Endothelial cell of umbilical vein (primary cell): Measurements from ENCODE around the gene FRY. TPM values are rescaled to one million over a fixed set of nuclear protein-coding genes. Genes with fewer than 3 reads are reported as not detected.

Experiments
- BruUV-seq: library from RNA; stranded (reverse); fragments of 400-500 nt; replicated peaks from 2 replicates; lab custom pipeline; 2021; lab: Mats Ljungman, UMichigan
- CTCF ChIA-PET: fragments of 300-600, 350-600 bp; sonication (Branson Sonifier 250); formaldehyde crosslinking; loops from one replicate; lab custom pipeline; 2021; ENCODE audit warnings: antibody characterized with exemption, inconsistent platforms; lab: Charles Lee
- POLR2A ChIA-PET: fragments of 300-600, 350-600 bp; sonication (Branson Sonifier 250); formaldehyde crosslinking; loops from one replicate; lab custom pipeline; 2021; ENCODE audit warnings: antibody characterized with exemption, inconsistent platforms; lab: Charles Lee
- DNase-seq: peaks from one replicate; pipeline ENCODE4 v3.0.0-alpha.2; 2011; ENCODE audit warnings: low read depth, low spot score
- FAIRE-seq: peaks from 2 replicates; lab custom pipeline; 2011; peaks lifted over from hg19 to GRCh38; lab: Jason Lieb, UNC
- H2AFZ ChIP-seq: 2 replicates; pipeline ENCODE4 v1.6.0; 2012; ENCODE audit warnings: low read depth, low read length, control low read depth, inconsistent platforms
- H3K27ac ChIP-seq: 2 replicates; pipeline ENCODE4 v1.5.1; 2011; ENCODE audit warnings: low read depth, mild to moderate bottlenecking, control low read depth, low read length, moderate library complexity; ENCODE audit not compliant: insufficient read depth
- H3K27me3 ChIP-seq, 2 experiments: 2 replicates each; pipeline versions ENCODE4 v1.6.0 to v1.6.1; 2011; ENCODE audit warnings: low read length in 2 of 2, mixed read lengths in 1 of 2; ENCODE audit not compliant: control insufficient read depth in 2 of 2, insufficient read depth in 2 of 2
- H3K36me3 ChIP-seq, 2 experiments: 2 replicates in 1 of 2; 3 replicates in 1 of 2; pipeline ENCODE4 v1.5.1; 2011; ENCODE audit warnings: low read length in 2 of 2, mild to moderate bottlenecking in 1 of 2, moderate library complexity in 1 of 2; ENCODE audit not compliant: control insufficient read depth in 2 of 2, insufficient read depth in 2 of 2; ENCODE audit errors: extremely low read depth in 1 of 2
- H3K4me1 ChIP-seq: 3 replicates; pipeline ENCODE4 v1.5.1; 2011; ENCODE audit warnings: mild to moderate bottlenecking, low read length; ENCODE audit not compliant: control insufficient read depth, insufficient read depth; ENCODE audit errors: extremely low read depth
- H3K4me2 ChIP-seq: 2 replicates; pipeline ENCODE4 v1.6.1; 2011; ENCODE audit warnings: low read length, control low read depth, mixed read lengths; ENCODE audit not compliant: insufficient read depth
- H3K4me3 ChIP-seq, 3 experiments: fragments of 200-600 bp in 1 of 3; sonication (generic), shearing (Covaris generic) in 1 of 3; replicated peaks in 1 of 3; 2 replicates each; pipeline ENCODE4 v1.5.1; 2011 to 2016; ENCODE audit warnings: control low read depth in 3 of 3, low read length in 3 of 3, mild to moderate bottlenecking in 2 of 3, inconsistent platforms in 1 of 3, low read depth in 1 of 3, moderate library complexity in 1 of 3; ENCODE audit not compliant: insufficient read depth in 1 of 3
- H3K79me2 ChIP-seq: 2 replicates; pipeline ENCODE4 v1.6.0; 2012; ENCODE audit warnings: low read length, inconsistent platforms; ENCODE audit not compliant: control insufficient read depth, insufficient read depth
- H3K9ac ChIP-seq: replicated peaks from 2 replicates; pipeline ENCODE3; 2011; ENCODE audit warnings: low read length, control low read depth; ENCODE audit not compliant: insufficient read depth; ENCODE audit errors: extremely low read depth
- H3K9me1 ChIP-seq: replicated peaks from 3 replicates; pipeline ENCODE4 v1.6.0; 2011; ENCODE audit warnings: mild to moderate bottlenecking, low read length; ENCODE audit not compliant: control insufficient read depth, insufficient read depth; ENCODE audit errors: extremely low read depth
- H3K9me3 ChIP-seq: replicated peaks from 2 replicates; pipeline ENCODE4 v1.5.1; 2012; ENCODE audit warnings: low read length, inconsistent platforms; ENCODE audit not compliant: control insufficient read depth, insufficient read depth
- H4K20me1 ChIP-seq: replicated peaks from 2 replicates; pipeline ENCODE3; 2011; ENCODE audit warnings: mild to moderate bottlenecking, low read length; ENCODE audit not compliant: control insufficient read depth, insufficient read depth; ENCODE audit errors: extremely low read depth
- CTCF ChIP-seq, 2 donors: IDR thresholded peaks; 1 replicate in 1 of 2; 2 replicates in 1 of 2; pipeline ENCODE4 v1.5.1; 2011; ENCODE audit warnings: low read length in 2 of 2, mild to moderate bottlenecking in 2 of 2, moderate library complexity in 2 of 2, control low read depth in 1 of 2, inconsistent platforms in 1 of 2, low read depth in 1 of 2; ENCODE audit not compliant: insufficient read depth in 1 of 2; ENCODE audit errors: extremely low read depth in 1 of 2
- EZH2 ChIP-seq: IDR thresholded peaks from 2 replicates; pipeline ENCODE4 v1.6.1; 2012; ENCODE audit warnings: borderline replicate concordance, low read depth, mild to moderate bottlenecking, moderate library complexity, low read length, inconsistent platforms; ENCODE audit not compliant: severe bottlenecking
- FOS ChIP-seq: IDR thresholded peaks from 2 replicates; pipeline ENCODE4 v1.6.1; 2011; ENCODE audit warnings: mild to moderate bottlenecking, low read length, moderate library complexity, borderline replicate concordance; ENCODE audit not compliant: insufficient read depth
- GATA2 ChIP-seq: IDR thresholded peaks from 2 replicates; pipeline ENCODE4 v1.7.0; 2011; ENCODE audit warnings: low read depth, mild to moderate bottlenecking, moderate library complexity, mixed read lengths, low read length; ENCODE audit not compliant: insufficient read length, insufficient read depth
- JUN ChIP-seq: IDR thresholded peaks from 2 replicates; pipeline ENCODE4 v1.6.1; 2011; ENCODE audit warnings: borderline replicate concordance, low read depth; ENCODE audit not compliant: insufficient read length, insufficient read depth
- MAX ChIP-seq: IDR thresholded peaks from 2 replicates; pipeline ENCODE4 v1.6.1; 2011; ENCODE audit not compliant: insufficient read depth, insufficient read length
- MYC ChIP-seq: IDR thresholded peaks from one replicate; pipeline ENCODE4 v1.6.1; 2011; ENCODE audit warnings: mild to moderate bottlenecking, low read depth, low read length
- POLR2A ChIP-seq: IDR thresholded peaks from 2 replicates; pipeline ENCODE4 v1.6.1; 2012; ENCODE audit warnings: low read depth, mild to moderate bottlenecking, control low read depth, low read length
- POLR2AphosphoS5 ChIP-seq: IDR thresholded peaks from 2 replicates; pipeline ENCODE4 v1.6.1; 2012; ENCODE audit warnings: low read depth, mild to moderate bottlenecking, control low read depth, low read length, moderate library complexity; ENCODE audit not compliant: insufficient read depth
- dilution Hi-C: fragments of 300-500 bp; cut with MboI; formaldehyde crosslinking; loops from one replicate; pipeline ENCODE4 v1.15.0; 2019; ENCODE audit warnings: low sequenced_read_pairs; ENCODE audit not compliant: extremely low pct_ligation_motif_present
- intact Hi-C: fragments of 100-400 bp; cut with micrococcal nuclease; formaldehyde crosslinking; loops from one replicate; pipeline ENCODE4 v1.10.0; 2022
- polyA plus RNA-seq, 4 experiments: library from polyadenylated mRNA; depleted of rRNA in 3 of 4; stranded (reverse) in 3 of 4; unstranded in 1 of 4; fragments of >200 nt; gene quantifications; 2 replicates each; pipeline versions ENCODE4 v1.2.1 to v1.2.3, GENCODE V29; 2011 to 2012; ENCODE audit warnings: missing spikeins in 1 of 4
- total RNA-seq: library from RNA; stranded (reverse); gene quantifications from 2 replicates; pipeline ENCODE4 v1.2.3, GENCODE V29; 2021

FRY gene
- total and polyA plus RNA-seq, 2 donors (not counting 3 experiments of a cell fraction or from before 2014, with no cell fraction given) = 57.3 to 75.8 TPM

GRCh38 chr13:32248801-32249200, 217.2 kb downstream of the FRY start:
- H3K9me3 ChIP-seq = no peaks in the 10 kb centered on the region
- H3K79me2 ChIP-seq = no peaks in the 10 kb centered on the region
- H3K4me1 ChIP-seq = peaks cover 7% of the 10 kb centered on the region
- no peak for FAIRE-seq
- no peaks in the 10 kb centered on the region for H3K36me3 ChIP-seq
- intact Hi-C loops = loop anchor here (10.0 kb wide), 1 partner anchor 176 kb away; the partner anchor contains the start of gene N4BP2L1
- TF ChIP-seq MYC (no peak), FOS (no peak), EZH2 (no peak), MAX (no peak), POLR2AphosphoS5 (no peak), JUN (no peak), CTCF (IDR thresholded peaks at IDR 0.05; ENCODE audit: extremely low read depth in 1 of 2, insufficient read depth in 1 of 2, low read depth in 1 of 2, low read length in 2 of 2) (no peak), GATA2 (no peak), POLR2A (no peak)
- H2AFZ ChIP-seq = no peak overlapping the region
- no peak overlapping the region for H3K4me3 ChIP-seq
- no peak overlapping the region for H3K4me2 ChIP-seq
- H3K27me3 ChIP-seq = no peaks in the 10 kb centered on the region
- H3K9ac ChIP-seq = no peak overlapping the region
- BruUV-seq = no TSS peak
- ChIA-PET POLR2A (no interaction called here), CTCF (no interaction called here)
- DNase-seq = no peak
- H3K9me1 ChIP-seq = no peaks in the 10 kb centered on the region
- dilution Hi-C loops = no loop called here
- no peak overlapping the region for H3K27ac ChIP-seq
- no peaks in the 10 kb centered on the region for H4K20me1 ChIP-seq
